Activated T-cell treated with anti-CD3 and anti-CD28 coated beads, Interleukin-2, amount 50 U/mL, for 48 hours (primary cell): ENCODE measurements around the gene TNPO2.

Experiments
- DNase-seq, 2 experiments: peaks; one replicate each; pipeline ENCODE4 v3.0.0-alpha.2; 2020

Gene TNPO2

DNA sequence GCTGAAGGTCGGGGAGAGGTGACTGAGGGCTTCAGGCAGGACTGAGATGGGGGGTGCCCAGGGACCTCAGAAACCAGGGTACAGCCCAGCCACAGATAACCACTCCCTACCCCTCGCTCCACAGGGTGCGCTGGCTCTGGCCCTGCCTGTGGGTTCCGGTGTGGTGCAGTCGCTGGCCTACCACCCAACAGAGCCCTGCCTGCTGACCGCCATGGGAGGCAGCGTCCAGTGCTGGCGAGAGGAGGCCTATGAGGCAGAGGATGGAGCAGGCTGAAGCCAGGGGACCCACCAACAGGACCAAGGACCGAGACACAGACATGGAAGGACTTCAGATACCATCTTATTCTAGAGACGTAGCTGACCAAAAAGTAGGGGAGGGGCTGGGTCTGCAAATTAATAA is 48.3 kb downstream of the TNPO2 start:
- DNase-seq, result no peak

DNA sequence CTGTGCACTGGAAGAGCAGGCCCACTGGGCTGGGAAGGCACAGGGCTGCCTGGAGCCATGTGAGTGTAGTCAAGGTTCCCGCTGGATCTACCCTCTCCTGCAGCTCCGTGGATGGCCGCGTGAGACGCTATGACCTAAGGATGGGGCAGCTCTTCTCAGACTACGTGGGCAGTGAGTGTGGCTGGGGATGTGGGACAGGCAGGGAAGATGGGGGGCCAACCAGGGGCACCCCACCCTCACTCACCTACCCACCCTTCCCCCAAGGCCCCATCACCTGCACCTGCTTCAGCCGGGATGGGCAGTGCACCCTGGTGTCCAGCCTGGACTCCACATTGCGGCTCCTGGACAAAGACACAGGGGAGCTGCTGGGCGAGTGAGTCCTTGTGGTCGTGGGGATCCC is 51.0 kb downstream of the TNPO2 start:
- no peak for DNase-seq

DNA sequence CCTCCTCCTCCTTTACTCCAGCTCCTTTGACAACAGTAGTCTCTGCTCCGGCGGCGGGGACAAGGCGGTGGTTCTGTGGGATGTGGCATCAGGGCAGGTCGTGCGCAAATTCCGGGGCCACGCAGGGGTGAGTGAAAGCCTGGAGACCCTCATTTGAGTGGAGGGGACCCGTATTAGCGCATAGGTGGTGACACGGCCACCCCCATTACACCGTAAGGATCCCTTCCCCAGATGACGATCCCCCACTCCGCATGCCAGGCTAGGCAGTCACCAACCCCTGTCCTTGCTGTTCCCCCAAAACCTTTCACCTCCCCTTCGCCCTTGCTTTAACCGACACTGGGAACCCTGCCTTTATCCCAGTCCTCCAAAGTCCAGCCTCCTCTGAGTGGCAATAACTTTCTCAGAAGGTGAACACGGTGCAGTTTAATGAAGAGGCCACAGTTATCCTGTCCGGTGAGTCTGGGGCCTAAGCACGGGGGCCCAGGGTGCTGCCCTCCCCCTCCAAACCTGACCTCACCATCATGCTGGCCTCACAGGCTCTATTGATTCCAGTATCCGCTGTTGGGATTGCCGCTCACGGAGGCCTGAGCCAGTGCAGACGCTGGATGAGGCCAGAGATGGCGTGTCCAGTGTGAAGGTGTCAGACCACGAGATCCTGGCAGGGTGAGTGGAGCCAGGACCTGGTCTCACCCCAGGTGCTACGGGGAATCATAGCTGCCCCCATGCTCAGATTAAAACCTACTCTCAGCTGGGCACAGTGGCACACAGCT is 53.4 kb downstream of the TNPO2 start:
- DNase-seq, result peak in 1 of 2 experiments; percentile 41

DNA sequence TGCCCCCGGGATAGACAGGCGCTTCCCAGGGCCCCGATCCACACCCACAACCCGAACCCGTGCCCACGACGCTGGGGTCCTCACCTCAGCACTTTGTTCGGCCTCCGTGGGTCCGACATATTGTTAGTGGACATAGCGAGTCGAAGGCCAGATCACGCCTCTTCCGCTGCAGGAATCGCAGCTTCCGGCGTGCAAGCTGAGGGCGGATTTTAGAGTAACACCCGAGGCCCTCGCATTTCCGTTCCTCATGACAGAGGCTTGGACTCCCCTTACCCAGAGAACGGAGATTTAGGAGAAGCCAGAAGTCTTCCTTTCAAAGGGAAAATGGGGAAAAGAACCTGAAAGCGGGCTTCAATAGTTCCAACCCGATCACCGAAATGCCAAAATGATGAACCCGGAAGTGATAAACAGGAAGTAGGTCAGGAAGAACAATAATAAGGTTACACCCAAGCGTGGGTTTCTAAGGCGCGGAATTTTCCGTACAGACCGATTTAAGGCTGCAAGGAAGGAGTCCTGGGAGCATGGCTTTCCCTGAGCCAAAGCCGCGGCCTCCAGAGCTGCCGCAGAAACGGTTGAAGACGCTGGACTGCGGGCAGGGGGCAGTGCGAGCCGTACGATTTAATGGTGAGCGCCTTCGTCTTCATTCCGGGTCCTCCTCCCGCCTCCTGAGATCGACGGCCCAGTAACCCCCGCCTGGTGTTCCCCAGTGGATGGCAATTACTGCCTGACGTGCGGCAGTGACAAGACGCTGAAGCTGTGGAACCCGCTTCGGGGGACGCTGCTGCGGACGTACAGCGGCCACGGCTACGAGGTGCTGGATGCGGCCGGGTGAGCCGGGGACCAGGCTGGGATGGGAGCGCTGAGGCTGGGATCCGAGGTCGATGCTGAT is 54.2 kb downstream of the TNPO2 start:
- peak; percentile 86 to 88 for DNase-seq

DNA sequence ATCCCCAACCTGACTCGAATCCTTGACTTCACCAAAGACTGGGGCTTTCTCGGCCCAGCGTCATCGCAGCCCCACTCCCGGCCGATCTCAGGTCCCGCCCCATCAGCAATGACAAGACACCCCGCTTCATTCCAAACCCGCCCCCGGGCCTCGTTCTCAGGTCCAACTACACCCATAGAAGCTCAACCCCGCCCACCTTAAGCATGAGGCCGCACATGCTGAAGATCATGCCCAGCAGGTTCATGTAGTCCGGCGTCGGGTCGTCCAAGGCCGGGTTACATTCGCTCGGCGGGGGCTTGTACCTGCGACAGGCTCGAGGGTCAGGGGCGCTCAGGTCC is 54.8 kb downstream of the TNPO2 start:
- DNase-seq, result peak; percentile 77 to 78

DNA sequence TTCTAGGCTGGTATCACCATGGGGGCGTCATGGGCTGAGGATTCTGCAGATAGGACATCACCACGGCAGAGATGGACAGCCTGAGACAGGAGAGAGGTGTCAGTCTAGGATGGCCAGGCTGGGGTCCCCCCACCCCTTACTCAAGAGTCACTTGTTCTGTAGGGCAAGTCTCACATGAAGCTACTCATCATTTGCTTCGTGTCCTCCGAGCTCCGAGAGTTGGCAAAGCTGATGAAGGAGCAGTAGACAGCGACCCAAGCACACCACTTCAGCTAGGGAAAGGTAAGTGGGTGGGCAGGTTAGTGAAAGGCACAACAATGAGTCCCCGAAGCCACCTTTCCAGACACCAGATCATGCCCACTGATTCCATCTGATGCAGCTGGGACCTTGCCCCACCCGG is 55.4 kb downstream of the TNPO2 start:
- no peak for DNase-seq

DNA sequence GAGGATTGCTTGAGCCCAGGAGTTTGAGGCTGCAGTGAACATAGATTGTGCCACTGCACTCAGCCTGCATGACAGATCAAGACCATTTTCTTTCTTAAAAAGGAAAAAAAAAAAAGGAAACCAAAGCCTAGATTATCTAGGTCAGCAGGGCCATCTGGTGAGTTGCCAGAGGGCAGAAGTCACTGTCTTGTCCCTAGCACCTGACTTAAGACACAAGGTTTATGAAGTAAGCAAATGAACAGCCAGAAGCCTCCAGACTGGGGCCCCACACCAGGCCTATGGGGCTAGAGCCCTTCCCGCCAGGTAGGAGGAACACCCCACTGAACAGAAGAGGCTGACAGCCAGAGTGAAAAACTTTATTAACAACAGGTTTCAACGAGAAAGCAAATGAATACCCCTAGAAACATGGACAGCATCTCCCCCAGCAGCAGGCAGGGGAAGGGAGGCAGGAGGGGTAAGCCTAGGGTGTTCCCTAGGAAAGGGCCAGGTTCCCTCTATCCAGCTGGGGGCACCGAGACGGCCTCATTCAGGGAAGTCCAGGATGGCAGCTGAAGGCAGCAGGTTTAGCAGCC is 55.9 kb downstream of the TNPO2 start:
- no peak for DNase-seq

DNA sequence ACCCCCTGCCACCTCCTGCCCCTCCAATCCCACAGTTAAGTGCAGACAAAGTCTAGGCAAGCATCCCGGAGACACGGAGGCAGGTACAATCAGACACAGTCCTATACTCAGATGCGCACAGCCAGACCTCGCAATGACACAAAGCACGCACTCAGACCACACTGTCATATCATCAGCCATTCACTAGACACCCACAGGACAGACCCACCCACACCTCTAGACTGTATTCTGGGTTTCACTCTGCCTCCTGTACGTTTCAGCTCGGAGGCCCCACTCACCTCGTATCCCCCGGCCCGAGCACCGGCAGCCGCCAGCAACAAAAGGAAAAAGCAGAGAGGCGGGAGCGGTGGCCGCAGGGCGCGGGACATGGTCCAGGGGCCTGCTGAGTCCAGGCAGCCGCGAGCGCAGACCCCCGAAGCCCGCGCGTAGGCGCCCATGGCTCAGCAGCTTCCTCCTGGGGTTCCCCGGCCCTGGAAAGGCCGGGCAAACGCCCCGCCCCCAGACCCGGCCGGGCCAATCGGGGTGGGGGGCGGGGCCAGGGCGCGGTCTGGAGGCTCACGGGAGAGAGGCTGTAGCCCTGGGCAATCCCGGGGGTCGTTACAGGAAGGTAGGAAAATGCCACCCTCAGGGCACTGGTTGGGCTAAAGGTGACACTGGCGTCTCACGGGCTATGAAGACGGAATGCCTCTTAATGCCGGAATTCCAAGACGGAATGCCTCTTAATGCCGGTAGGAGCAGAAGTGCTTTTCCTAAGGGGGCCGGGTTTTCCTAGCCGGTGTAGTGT is 57.3 kb downstream of the TNPO2 start, which contains the start of the genes MAN2B1 and WDR83:
TSS of gene MAN2B1 (minus strand) at position 478 of the 784 bp plus-strand sequence. CDS start at position 437, 41 bp downstream.
TSS of gene WDR83 (plus strand) at position 543 of the 784 bp plus-strand sequence. CDS start 2,984 bp downstream, outside the sequence.
- peak; percentile 86 to 91 for DNase-seq

DNA sequence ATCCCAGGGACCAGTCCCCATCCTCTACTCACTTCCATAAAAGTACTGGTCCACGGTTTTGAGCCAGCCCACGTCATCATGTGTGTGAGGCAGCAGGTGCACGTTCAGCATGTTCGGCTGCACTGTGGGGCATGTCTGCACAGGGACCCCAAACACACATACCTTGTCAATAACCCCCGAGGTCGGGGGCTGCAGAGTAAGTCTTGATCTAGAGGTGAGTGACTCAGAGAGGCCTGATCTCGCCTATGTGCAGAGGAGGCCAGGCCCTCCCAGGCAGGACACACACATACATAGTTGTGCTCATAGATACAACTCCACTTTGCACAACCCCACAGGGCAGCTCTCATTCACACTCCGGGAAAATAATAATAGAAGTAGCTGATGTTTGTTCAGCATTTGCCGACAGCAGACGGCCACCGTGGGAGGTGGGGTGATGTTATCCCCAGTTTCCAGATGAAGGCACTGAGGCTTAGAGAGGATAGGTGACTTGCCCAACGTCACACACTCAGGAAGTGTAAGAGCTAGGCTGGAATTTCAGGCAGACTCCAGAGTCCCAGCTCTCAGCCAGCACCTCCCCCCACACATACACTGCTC is 58.0 kb downstream of the TNPO2 start:
- peak; percentile 52 to 55 for DNase-seq

DNA sequence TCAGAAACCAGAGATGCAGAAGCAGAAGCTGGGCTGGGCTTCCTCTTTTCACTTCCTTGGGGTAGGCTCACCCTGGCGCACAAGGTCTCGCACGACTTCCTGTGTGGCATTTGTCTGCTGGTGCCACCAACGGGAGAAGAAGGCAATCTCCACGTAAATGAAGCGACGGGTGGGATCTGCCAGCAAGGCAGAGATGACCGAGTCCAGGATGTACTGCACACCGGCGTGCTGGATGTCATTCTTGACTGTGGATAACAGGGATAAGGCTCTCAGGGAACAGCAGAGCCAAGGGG is 58.5 kb downstream of the TNPO2 start:
- peak; percentile 62 to 67 for DNase-seq

DNA sequence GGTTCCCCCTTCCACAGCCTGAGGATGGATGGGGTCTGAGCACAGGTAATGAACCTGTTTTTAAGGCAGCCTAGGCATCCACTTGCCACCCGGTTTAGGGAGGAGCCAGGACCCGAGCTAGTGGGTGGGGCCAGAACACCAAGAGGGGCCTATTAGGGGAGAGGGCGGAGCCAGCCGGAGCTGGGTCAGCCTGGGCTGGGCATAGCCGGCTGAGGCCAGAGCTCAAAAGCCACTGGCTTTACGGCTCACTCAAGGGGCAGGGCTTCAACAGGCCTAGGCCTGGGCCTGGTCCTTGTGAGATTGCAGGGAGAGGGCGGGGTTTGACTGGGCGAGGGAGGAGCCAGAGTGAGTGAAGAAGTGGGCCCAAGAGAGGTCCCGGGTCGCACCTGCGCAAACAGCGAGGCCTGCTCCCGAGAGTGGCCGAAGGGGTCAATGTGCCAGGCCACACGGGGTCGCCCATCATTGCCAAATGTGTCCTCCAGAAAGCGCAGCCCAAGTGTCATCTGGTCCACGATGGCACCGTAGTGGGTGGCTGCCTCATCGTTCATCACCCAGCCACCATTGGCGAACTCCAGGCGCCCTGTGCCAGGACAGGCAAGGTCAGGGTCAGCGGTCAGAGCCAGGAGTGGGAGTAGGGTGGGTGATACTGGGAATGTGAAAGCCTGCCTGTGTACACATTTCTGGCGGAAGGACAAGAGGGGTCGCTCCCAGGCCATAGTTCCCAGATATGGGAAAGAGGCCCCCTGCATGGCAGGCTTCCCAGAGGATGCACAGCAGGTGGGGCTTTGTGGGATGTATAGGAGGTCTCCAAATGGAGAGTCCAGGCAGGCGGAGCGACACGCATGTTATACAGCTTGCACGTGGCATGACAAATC is 59.1 kb downstream of the TNPO2 start:
- DNase-seq, result peak; percentile 40 to 49

DNA sequence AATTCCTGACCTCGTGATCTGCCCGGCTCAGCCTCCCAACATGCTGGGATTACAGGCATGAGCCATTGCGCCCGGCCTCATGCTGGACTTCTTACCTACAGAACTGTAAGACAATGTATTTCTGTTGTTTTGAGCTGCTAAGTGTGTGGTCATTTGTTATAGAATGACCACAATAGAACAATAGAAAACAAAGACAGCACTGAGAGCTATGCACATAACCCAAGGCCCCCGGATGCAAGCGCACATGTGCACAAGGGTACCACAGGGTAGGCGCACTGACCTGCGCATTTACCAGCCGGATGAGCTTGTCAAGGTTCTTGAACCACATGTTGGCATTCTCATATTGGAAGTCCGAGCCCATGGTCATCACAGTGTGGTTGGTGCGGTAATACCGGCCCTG is 62.8 kb downstream of the TNPO2 start:
- no peak for DNase-seq

DNA sequence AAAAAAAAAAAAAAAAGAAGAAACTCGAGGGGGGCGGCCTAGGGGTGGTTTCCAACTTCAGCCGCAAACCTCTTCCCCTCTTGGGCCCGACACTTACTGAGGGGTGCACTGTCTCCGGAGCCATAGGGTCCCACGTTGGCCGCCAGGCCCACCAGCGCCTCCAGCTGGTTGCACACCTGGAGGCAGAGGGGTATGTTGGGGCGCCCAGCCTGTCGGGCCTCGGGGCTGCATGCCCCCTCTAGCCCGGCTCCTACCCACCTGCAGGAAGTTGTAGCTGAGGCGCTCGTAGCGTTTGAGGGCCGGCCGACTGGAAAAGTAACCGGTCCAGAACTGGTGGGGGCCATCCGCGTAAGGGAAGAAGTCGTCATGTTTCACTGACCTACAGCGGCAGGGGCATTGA is 65.8 kb downstream of the TNPO2 start:
- DNase-seq, result no peak

DNA sequence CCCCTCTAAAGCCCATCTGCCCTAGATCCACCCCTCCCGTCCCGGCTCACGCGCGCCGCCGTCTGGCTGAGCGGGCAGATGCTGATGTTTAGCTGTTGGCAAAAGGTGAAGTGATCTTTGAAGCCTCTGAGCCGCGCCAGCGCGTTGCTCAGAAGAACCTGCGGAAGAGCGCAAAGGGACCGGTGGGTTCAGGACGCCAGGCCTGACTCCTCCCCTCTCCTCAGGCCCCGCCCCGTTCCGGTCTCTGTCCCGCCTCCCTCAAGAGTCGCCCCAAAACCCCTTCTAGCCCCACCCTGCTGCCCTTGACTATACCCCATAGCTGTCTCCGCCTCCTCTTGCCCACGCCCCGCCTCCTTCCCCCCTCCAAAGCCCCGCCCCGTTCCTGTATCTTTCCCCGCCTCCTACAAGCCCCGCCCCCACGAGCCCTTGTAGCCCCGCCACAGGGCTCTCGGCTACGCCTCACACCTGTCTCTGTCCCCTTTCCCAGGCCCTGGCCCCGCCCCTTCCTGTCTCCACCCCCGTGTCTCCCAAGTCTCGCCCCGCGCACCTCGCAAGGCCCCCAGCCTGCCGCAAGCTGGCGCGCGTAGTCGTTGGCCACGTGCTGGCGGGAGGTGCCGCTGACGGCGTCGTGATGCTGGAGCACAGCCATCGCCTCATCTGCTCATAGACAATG is 66.7 kb downstream of the TNPO2 start:
- peak; percentile 58 to 69 for DNase-seq

DNA sequence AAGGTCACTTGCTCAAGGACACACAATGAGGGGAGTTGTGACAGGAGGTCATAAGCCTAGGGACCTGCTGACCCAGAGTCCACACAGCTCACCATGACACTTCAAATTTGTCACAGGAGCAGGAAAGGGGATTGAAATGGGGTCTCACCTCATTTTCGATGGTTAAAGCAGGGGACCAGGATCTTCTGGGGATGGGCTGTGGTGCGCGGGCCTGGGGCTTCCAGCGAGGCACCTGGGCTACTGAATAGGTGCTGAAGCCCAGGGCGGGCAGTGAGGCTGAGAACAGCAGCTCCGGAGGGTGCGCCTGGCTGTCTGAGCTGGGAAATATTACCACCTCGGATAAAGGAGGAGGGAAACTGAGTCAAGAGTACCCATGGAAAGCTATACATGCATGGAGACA is 68.2 kb downstream of the TNPO2 start:
- no peak for DNase-seq

DNA sequence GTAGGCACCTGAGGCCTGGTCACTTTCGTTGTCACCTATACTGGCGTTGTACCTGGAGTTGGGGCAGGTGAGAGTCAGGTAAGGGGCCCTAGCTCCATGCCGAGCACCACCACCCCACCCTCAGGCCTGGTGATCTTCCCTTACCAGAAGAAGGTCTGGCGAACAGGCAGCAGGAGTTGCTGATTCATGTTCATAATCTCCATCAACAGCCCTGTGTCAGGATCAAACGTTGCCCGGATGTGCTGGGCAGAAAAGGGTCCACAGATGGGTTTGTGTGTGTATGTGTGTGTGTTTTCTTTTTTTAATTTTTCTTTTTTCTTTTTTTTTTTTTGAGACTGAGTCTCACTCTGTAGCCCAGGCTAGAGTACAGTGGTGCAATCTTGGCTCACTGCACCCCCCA is 71.5 kb downstream of the TNPO2 start:
- DNase-seq, result no peak

DNA sequence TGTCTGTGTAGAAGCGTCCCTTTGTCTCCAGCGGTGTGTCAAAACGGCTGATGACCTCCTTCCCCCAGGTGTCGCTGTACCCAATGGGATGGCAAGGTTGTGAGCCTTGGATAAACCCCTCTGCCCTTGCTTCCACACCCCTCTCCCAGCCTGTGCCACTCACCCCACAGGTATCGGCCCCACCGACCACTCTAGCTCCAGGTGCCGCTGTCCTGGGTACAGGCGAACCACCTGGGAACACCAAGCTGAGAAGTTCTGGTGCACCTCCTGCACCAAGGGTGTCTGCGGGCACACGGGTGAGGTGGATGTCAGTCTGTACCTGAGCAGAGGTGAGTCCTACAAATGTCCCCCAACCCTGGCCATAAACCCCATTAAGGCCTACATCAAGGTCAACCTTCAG is 73.8 kb downstream of the TNPO2 start:
- no peak for DNase-seq
